Skeletal muscle tissue (tissue), 4 donors: ENCODE measurements around the gene GCNT2. TPM values are rescaled to one million over a fixed set of nuclear protein-coding genes. Genes with fewer than 3 reads are reported as not detected.
"Not testable (repeated sequence)": the region's sequence is repeated elsewhere in the genome, so short reads cannot be mapped to it uniquely, and the experiment has no call there.

Source experiments
- H3K27ac ChIP-seq: one replicate; pipeline ENCODE4 v1.7.0; 2013; ENCODE audit warnings: mild to moderate bottlenecking, low read depth, low read length, inconsistent platforms
- H3K27me3 ChIP-seq, 3 donors: one replicate each; pipeline ENCODE4 v1.7.0; 2013; ENCODE audit warnings: low read length in 3 of 3; ENCODE audit not compliant: control insufficient read depth in 3 of 3, insufficient read depth in 3 of 3
- H3K36me3 ChIP-seq, 3 donors: one replicate each; pipeline ENCODE4 v1.7.0; 2013; ENCODE audit warnings: low read length in 3 of 3; ENCODE audit not compliant: control insufficient read depth in 3 of 3, insufficient read depth in 3 of 3
- H3K4me1 ChIP-seq, 3 donors: one replicate each; pipeline ENCODE4 v1.7.0; 2013; ENCODE audit warnings: low read length in 3 of 3, mild to moderate bottlenecking in 3 of 3; ENCODE audit not compliant: control insufficient read depth in 3 of 3, insufficient read depth in 3 of 3
- H3K4me3 ChIP-seq, 3 donors: one replicate each; pipeline ENCODE4 v1.7.0; 2013; ENCODE audit warnings: low read length in 3 of 3
- H3K9ac ChIP-seq, 3 donors: one replicate each; pipeline ENCODE4 v1.7.0; 2013; ENCODE audit warnings: low read length in 3 of 3, mild to moderate bottlenecking in 3 of 3, moderate library complexity in 2 of 3, low read depth in 1 of 3
- H3K9me3 ChIP-seq, 3 donors: one replicate each; pipeline ENCODE4 v1.7.0; 2013; ENCODE audit warnings: low read length in 3 of 3; ENCODE audit not compliant: control insufficient read depth in 3 of 3
- total RNA-seq: library from RNA; depleted of rRNA; stranded (reverse); fragments of >200 nt; gene quantifications from one replicate; pipeline ENCODE4 v1.2.3, GENCODE V29; 2014
- donor health status: Osteomylitis.

The GCNT2 gene
- total RNA-seq, 1 donor from 2014 or later: 3.1 TPM

DNA sequence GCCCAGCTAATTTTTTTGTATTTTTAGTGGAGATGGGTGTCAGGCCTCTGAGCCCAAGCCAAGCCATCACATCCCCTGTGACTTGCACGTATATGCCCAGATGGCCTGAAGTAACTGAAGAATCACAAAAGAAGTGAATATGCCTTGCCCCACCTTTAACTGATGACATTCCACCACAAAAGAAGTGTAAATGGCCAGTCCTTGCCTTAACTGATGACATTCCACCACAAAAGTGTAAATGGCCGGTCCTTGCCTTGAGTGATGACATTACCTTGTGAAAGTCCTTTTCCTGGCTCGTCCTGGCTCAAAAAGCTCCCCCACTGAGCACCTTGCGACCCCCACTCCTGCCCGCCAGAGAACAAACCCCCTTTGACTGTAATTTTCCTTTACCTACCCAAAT, 54.4 kb downstream of the GCNT2 start:
- not testable (repeated sequence) for H3K36me3 ChIP-seq, H3K27me3 ChIP-seq, H3K4me1 ChIP-seq, H3K9ac ChIP-seq, H3K27ac ChIP-seq, H3K9me3 ChIP-seq, H3K4me3 ChIP-seq

DNA sequence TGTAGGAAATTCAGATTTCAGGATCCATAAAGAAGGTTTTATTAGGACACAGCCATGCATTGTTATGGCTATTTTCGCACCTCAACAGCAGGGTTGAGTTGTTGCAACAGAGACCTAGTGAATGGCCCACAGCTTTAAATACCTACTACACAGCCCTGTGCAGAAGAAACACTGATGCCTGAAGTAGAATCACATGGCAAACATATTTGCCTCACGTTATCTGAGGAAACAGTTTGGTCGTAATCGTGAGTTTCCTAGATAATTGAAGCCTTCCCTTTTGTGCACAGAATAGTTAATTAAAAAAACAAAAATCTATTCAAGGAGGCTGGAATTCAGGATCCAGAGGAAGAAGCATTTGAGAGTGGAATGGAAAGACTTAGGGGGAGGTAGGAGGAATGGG, 55.1 kb downstream of the GCNT2 start:
- peaks cover 0 to 3% (median 0%) of the 10 kb centered on the region in 3 donors for H3K27me3 ChIP-seq
- H3K27ac ChIP-seq: no peak overlapping the region
- H3K9ac ChIP-seq: no peak overlapping the region
- H3K36me3 ChIP-seq: no peaks in the 10 kb centered on the region
- no peak overlapping the region for H3K4me3 ChIP-seq
- H3K9me3 ChIP-seq: no peaks in the 10 kb centered on the region
- no peaks in the 10 kb centered on the region for H3K4me1 ChIP-seq

DNA sequence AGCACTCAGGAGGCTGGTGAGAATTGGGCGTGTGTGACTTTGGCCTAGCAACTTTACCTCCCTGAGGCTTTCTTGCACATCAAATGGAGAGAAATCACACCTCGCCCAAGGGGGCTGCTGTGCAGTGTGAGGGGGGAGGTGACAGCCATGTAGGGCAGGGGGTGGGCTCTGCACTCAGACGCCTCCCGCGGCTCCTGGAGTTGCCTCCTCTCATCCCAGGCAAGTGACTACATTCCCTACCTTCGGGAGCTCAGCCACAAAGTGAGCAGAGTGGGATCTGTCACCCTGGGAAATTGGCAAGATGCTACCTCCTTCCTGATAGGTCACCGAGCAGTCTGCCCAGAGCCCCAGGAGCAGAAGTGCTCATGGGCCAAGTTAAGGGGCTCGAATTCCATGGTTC, 56.0 kb downstream of the GCNT2 start:
- Histone ChIP-seq H3K9me3 (no peaks in the 10 kb centered on the region), H3K4me3 (no peak overlapping the region), H3K27ac (no peak overlapping the region), H3K36me3 (no peaks in the 10 kb centered on the region), H3K4me1 (no peaks in the 10 kb centered on the region), H3K27me3 (peaks cover 0 to 3% (median 0%) of the 10 kb centered on the region in 3 donors), H3K9ac (no peak overlapping the region)

DNA sequence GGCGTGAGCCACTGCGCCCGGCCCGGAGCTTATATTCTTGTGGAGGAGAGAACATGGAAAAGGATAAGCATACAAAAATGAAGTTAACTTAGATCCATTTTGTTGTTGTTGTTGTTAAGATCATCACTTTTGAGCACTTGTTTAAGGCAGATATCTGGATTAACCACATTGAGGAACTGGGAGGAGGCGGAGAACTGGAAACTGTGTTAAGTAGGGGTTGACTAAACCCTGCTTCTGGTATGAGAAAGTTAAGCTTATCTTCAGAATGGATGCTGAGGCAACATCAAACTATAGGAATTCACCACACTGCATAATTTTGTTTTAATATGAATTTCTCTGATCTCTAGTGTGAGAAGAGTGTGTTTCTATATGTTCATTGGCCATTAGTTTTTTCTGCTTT, 57.6 kb downstream of the GCNT2 start:
- Histone ChIP-seq H3K4me3 (no peak overlapping the region), H3K9ac (no peak overlapping the region), H3K27ac (no peak overlapping the region), H3K27me3 (peaks cover 0 to 5% (median 0%) of the 10 kb centered on the region in 3 donors), H3K9me3 (no peaks in the 10 kb centered on the region), H3K36me3 (no peaks in the 10 kb centered on the region), H3K4me1 (peaks cover 0 to 5% (median 0%) of the 10 kb centered on the region in 3 donors)

DNA sequence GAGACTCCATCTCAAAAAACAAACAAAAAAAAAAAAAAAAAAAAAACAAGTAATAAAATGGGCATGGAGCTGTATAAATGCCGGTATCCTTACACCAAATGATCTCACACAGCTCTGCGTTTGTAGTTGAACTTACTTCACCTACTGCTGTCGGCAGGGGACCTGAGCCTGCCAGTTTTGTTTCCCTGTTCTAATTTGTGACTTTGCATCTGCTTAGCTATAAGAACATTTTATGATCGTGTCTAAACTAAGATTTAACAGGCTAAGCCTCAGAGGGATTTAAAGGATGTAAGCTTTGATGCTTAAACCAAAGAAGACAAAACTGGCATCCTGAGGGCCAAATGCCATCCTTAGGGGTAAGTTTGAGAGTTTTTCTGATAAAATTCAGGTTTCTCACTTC, 58.7 kb downstream of the GCNT2 start:
- no peak overlapping the region for H3K9ac ChIP-seq
- no peak overlapping the region for H3K27ac ChIP-seq
- no peaks in the 10 kb centered on the region for H3K9me3 ChIP-seq
- H3K36me3 ChIP-seq: no peaks in the 10 kb centered on the region
- H3K4me1 ChIP-seq: peaks cover 0 to 5% (median 0%) of the 10 kb centered on the region in 3 donors
- no peak overlapping the region for H3K4me3 ChIP-seq
- H3K27me3 ChIP-seq: peaks cover 0 to 5% (median 0%) of the 10 kb centered on the region in 3 donors

DNA sequence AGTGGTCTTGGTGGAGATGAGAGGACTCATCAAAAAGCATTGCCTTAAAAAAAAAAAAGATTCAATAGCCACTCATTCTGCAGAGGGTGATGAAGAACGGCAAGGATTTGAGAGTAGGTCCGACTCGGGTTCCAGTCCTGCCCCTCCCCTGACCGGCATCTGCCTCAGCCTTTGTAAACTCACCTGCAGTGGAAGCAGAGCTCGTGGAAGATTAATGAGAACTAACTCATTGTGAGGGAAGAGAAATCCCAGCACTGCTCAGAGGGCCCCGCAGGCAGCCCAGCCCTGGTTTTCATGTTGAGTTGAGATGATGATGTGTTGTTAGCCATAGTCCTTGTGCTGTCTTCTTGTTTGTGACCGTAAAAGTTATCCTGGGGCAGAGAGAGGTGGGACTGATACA, 59.4 kb downstream of the GCNT2 start:
- Histone ChIP-seq H3K36me3 (no peaks in the 10 kb centered on the region), H3K9ac (no peak overlapping the region), H3K27ac (no peak overlapping the region), H3K9me3 (no peaks in the 10 kb centered on the region), H3K27me3 (peaks cover 0 to 5% (median 0%) of the 10 kb centered on the region in 3 donors), H3K4me3 (no peak overlapping the region), H3K4me1 (peaks cover 0 to 5% (median 0%) of the 10 kb centered on the region in 3 donors)

DNA sequence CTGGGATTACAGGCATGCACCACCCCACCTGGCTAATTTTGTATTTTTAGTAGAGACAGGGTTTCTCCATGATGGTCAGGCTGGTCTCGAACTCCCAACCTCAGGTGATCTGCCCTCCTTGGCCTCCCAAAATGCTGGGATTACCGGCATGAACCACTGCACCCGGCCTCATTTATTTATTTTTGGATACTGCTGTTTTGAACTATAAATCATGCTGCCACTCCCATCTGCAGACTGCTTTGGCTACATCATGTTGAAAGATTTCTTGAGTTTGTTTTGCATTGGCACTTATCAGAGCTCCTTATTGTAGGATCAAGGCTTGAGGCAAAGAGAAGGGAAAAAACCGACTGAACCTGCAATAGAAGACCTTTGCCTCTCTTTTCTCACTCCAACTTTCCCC, 60.3 kb downstream of the GCNT2 start:
- not testable (repeated sequence) for H3K36me3 ChIP-seq, H3K9me3 ChIP-seq, H3K27me3 ChIP-seq, H3K4me3 ChIP-seq, H3K4me1 ChIP-seq, H3K9ac ChIP-seq, H3K27ac ChIP-seq

DNA sequence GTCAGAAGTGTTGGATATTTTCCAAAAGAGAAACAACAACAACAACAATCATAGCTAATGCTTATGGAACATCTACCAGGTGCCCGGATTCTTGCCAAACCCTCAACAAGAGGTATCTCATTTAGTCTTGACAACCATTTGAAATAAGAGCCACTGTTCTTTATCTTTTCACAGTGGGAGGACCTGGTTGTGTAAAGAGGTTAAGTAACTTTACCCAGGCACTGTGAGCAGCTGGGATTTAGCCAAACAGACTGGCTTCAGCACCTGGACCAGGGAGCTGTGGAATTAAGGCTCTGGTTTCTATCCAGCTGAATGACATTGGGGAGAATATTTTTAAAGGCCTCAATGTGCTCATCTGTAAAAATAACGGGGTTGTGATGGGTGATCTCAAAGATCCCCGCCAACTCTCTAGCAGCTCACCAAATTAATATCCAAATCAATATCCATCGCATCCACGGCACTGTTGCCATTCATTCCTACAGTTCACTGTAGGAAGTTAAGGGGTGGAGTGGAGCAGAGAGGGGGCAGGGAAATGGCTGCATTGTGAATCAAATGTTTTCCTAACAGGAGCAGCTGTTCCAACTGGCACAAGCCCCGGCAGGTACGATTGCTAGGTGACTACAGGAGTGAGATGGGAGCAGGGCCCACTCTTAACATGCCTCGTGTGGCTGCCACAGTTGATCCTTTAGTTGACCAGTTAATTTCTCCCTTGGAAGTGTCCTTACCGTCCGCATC, 61.8 kb downstream of the GCNT2 start:
- Histone ChIP-seq H3K4me1 (peaks cover 0 to 5% (median 0%) of the 10 kb centered on the region in 3 donors), H3K9me3 (no peaks in the 10 kb centered on the region), H3K4me3 (no peak overlapping the region), H3K36me3 (no peaks in the 10 kb centered on the region), H3K9ac (no peak overlapping the region), H3K27ac (no peak overlapping the region), H3K27me3 (peaks cover 0 to 7% (median 3%) of the 10 kb centered on the region in 3 donors)

DNA sequence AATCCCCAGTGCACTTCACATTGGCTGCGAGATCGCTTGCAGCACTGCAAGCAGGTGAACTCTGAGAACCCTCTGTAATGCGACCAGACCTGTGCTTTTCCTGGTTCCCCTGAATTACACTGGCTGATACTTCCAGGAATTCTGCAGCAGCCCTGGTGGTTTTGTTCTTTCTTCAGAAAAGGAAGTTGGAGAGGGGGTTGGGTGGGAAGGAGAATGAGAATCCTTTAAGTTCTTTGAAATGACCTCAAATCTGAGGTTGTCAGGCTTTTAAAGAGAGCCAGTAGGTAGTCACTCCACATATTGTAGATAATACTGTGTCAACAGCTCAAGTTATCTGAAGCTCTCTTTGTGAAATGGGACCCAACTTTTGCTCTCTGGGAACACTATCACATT, 62.4 kb downstream of the GCNT2 start:
- peaks cover 0 to 5% (median 0%) of the 10 kb centered on the region in 3 donors for H3K4me1 ChIP-seq
- no peak overlapping the region for H3K4me3 ChIP-seq
- no peak overlapping the region for H3K27ac ChIP-seq
- H3K9me3 ChIP-seq: no peaks in the 10 kb centered on the region
- H3K27me3 ChIP-seq: peaks cover 2 to 7% (median 3%) of the 10 kb centered on the region in 3 donors
- H3K9ac ChIP-seq: no peak overlapping the region
- no peaks in the 10 kb centered on the region for H3K36me3 ChIP-seq

DNA sequence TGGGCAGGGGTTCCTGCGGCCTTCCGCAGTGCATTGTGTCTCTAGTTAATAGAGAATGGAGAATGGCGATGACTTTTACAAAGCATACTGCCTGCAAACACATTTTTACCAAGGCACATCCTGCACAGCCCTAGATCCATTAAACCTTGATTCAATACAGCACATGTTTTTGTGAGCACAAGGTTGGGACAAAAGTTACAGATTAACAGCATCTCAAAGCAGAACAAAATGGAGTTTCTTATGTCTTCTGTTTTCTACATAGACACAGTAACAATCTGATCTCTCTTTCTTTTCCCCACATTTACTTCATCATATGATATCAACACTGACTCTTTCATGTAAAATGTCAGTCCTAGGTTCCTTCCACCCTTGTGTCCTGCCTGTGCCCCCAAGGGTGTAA, 63.5 kb downstream of the GCNT2 start:
- H3K4me3 ChIP-seq: no peak overlapping the region
- no peak overlapping the region for H3K9ac ChIP-seq
- H3K9me3 ChIP-seq: no peaks in the 10 kb centered on the region
- peaks cover 3 to 7% (median 3%) of the 10 kb centered on the region in 3 donors for H3K27me3 ChIP-seq
- H3K4me1 ChIP-seq: peaks cover 0 to 5% (median 0%) of the 10 kb centered on the region in 3 donors
- H3K36me3 ChIP-seq: no peaks in the 10 kb centered on the region
- H3K27ac ChIP-seq: no peak overlapping the region
